Ovary (tissue), 9 donors: ENCODE data around the gene FBXL13. TPM values are rescaled to one million over a fixed set of nuclear protein-coding genes. Genes with fewer than 3 reads are reported as not detected.

Source experiments
- DNase-seq, 5 donors: peaks; one replicate each; pipeline ENCODE4 v3.0.0-alpha.2; 2019 to 2020
- H3K27ac ChIP-seq, 2 donors: fragments of 200-600 bp; one replicate each; pipeline versions ENCODE4 v1.5.1 to v1.8.0; 2019 to 2022
- H3K27me3 ChIP-seq: fragments of 200-600 bp; one replicate; pipeline ENCODE4 v1.8.0; 2022
- H3K36me3 ChIP-seq: fragments of 200-600 bp; sonication (generic); one replicate; pipeline ENCODE4 v1.5.1; 2019
- H3K4me1 ChIP-seq: one replicate; pipeline ENCODE4 v1.8.1; 2013; ENCODE audit warnings: mild to moderate bottlenecking, moderate library complexity; ENCODE audit not compliant: insufficient read depth
- H3K4me3 ChIP-seq: fragments of 200-600 bp; sonication (generic); one replicate; pipeline ENCODE4 v1.5.1; 2017
- H3K9me3 ChIP-seq, 2 donors: fragments of 200-600 bp in 1 of 2; sonication (generic) in 1 of 2; one replicate each; pipeline versions ENCODE4 v1.5.1 to v1.8.1; 2013 to 2019; ENCODE audit warnings: mild to moderate bottlenecking in 1 of 2, moderate library complexity in 1 of 2
- EP300 ChIP-seq: sonication (generic); formaldehyde crosslinking; IDR thresholded peaks from one replicate; pipeline ENCODE4 v1.6.1; 2017; ENCODE audit warnings: antibody characterized with exemption
- POLR2A ChIP-seq: fragments of 450-650 bp; IDR thresholded peaks from one replicate; pipeline ENCODE4 v1.6.1; 2017; ENCODE audit warnings: antibody characterized with exemption, mild to moderate bottlenecking, moderate library complexity
- WGBS, 3 donors: extraction: QIAGEN DNeasy Blood & Tissue Kit in 1 of 3; methylation state at CpG; one replicate each; pipeline versions ENCODE4 v1.1.5 to v1.1.7; 2013 to 2017; 5-methylcytosine and 5-hydroxymethylcytosine counted together
- intact Hi-C, 4 donors: fragments of 100-400 bp; cut with DNase I; formaldehyde crosslinking; loops; one replicate each; pipeline versions ENCODE4 v1.11.0 to v1.15.1; 2022 to 2023
- polyA plus RNA-seq, 2 donors: library from polyadenylated mRNA; stranded (reverse); fragments of 200-250 nt in 1 of 2; fragments of 350-450 nt in 1 of 2; fragmentation: Illumina TruSeq in 1 of 2; extraction: RNeasy Lipid Tissue Mini Kit (QIAGEN cat#74804) in 1 of 2; gene quantifications; one replicate each; pipeline ENCODE4 v1.2.3, GENCODE V29; 2013 to 2014
- total RNA-seq, 7 donors: library from RNA; depleted of rRNA in 2 of 7; stranded (reverse); fragments of >200 nt in 2 of 7; fragmentation: NEBNext Ultra II Directional in 3 of 7; extraction: Animal tissue kit (Norgen Biotek cat#: 25700) in 3 of 7; gene quantifications; one replicate each; pipeline versions ENCODE4 v1.1.0 to v1.2.4, GENCODE V29; 2016 to 2023
- TF ChIP-seq, protein P1 (sequence below), 3 donors: fragments of 450-650 bp in 2 of 3; fragments of 200-600 bp in 1 of 3; IDR thresholded peaks; one replicate each; pipeline versions ENCODE4 v1.5.1 to v1.8.0; 2016 to 2022; ENCODE audit warnings: antibody characterized with exemption in 3 of 3, mild to moderate bottlenecking in 1 of 3
- donor health status: DM: no; HTN: no; CAD: no; lungs with moderate emphysema.
- donor health status: DM: no; HTN: no; CAD: no.
- donor health status: Bipolar disorder and iron deficiency.
- donor health status: DM: yes; HTN: yes; CAD: no.
- donor health status: DM: no; HTN: no; CAD: no.
- donor health status: DM: yes; HTN: yes; CAD: no.

Gene FBXL13
- total and polyA plus RNA-seq, 9 donors: 1.1 to 13.3 (median 6.0) TPM

DNA sequence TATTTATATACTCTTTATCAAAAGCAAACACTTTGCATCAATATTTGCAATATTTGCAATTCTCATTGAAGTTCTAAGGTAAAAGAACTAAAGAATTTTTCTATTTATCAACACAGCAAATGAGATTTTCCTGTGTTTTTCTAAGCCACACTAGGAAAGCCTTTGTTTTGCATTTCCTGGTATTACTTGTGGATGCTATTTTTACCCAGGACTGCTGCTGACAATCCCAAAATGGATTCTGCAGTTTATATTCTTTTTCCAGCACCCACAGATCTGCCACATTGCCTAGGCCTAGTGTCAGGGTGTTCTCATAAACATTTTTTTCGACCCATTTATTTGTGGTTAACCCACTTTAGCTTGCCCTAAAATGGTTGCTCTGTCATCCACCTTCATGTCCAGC lies 135.9 kb downstream of the FBXL13 start:
- no peak for TF ChIP-seq POLR2A
- TF ChIP-seq, protein P1, sequence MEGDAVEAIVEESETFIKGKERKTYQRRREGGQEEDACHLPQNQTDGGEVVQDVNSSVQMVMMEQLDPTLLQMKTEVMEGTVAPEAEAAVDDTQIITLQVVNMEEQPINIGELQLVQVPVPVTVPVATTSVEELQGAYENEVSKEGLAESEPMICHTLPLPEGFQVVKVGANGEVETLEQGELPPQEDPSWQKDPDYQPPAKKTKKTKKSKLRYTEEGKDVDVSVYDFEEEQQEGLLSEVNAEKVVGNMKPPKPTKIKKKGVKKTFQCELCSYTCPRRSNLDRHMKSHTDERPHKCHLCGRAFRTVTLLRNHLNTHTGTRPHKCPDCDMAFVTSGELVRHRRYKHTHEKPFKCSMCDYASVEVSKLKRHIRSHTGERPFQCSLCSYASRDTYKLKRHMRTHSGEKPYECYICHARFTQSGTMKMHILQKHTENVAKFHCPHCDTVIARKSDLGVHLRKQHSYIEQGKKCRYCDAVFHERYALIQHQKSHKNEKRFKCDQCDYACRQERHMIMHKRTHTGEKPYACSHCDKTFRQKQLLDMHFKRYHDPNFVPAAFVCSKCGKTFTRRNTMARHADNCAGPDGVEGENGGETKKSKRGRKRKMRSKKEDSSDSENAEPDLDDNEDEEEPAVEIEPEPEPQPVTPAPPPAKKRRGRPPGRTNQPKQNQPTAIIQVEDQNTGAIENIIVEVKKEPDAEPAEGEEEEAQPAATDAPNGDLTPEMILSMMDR (IDR thresholded peaks at IDR 0.05): no peak
- no peak for TF ChIP-seq EP300
- Histone ChIP-seq H3K27me3 (no peaks in the 10 kb centered on the region), H3K4me3 (no peak overlapping the region), H3K27ac (peak overlapping the region in 1 of 2 donors; percentile 90), H3K36me3 (no peaks in the 10 kb centered on the region), H3K4me1 (peaks cover 18% of the 10 kb centered on the region), H3K9me3 (no peaks in the 10 kb centered on the region)
- no peak for DNase-seq
- 18 to 23% (median 19%) methylated on average over 1 of the region's 1 CpG for WGBS, 3 donors
- intact Hi-C loops: loop anchor here in 1 of 4 donors (10.0 kb wide), 1 partner anchor 56 kb away; no protein-coding TSS in a partner anchor

DNA sequence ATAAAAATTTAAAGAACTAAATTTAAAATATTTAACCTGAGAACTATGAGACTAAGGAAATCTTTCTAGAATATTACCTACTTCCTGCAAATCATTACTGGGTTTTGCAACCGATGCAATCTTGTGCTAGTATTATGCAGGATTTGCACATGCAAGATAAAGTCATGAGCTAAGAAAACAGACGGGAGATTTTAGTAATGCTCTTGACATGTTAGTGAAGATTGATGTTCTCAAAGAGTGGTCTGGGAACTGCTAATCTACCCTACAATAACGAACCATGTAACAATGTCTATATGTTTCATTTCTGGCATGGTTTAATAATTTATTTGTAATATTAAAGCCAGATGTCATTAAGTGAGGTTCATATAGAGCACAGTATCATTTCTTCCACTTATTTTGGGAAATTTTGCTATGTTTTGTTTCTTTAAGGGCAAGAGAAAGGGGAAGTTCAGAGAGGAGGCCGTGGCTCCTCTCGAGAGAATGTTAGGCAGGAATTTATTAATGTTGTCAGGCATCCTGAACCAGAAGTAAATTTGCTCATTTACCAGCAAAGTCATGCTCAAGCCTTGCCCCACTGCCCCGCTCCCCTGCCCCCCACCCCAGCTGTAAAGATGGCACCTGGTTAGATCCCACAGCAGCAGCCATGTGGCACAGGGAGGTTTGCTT lies 139.0 kb downstream of the FBXL13 start:
- H3K9me3 ChIP-seq: no peaks in the 10 kb centered on the region
- no peak for DNase-seq
- peak overlapping the region in 1 of 2 donors; percentile 90 for H3K27ac ChIP-seq
- intact Hi-C loops: loop anchor here in 1 of 4 donors (10.0 kb wide), 1 partner anchor 59 kb away; no protein-coding TSS in a partner anchor
- WGBS, 3 donors: 18 to 32% (median 23%) methylated on average over 6 of the region's 6 CpGs
- no peaks in the 10 kb centered on the region for H3K36me3 ChIP-seq
- TF ChIP-seq, protein P1 (IDR thresholded peaks at IDR 0.05): no peak
- no peak for TF ChIP-seq EP300
- TF ChIP-seq POLR2A: no peak
- H3K4me3 ChIP-seq: peak overlapping the region; percentile 11
- no peaks in the 10 kb centered on the region for H3K27me3 ChIP-seq
- H3K4me1 ChIP-seq: peaks cover 18% of the 10 kb centered on the region

DNA sequence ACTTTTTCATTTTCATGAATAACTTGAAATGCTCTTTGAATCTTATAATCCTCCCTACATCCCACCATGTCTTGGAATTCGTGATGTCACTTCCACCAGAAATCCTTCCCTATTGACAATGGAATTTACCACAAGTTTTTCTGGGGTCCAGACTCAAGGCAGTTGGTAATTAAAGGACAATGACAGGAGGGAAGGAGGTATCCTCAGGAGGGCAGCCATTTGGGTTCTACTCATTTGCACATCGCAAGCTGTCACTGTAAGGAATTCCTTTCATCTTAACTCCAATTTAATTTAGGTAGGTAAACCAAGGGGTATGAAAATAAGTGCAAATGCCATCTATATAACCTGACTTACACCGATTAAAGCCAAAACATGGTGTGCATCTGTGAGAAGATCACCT lies 139.9 kb downstream of the FBXL13 start:
- H3K9me3 ChIP-seq: no peaks in the 10 kb centered on the region
- no peak for TF ChIP-seq EP300
- TF ChIP-seq POLR2A: no peak
- TF ChIP-seq, protein P1 (IDR thresholded peaks at IDR 0.05): no peak
- peak overlapping the region; percentile 19 to 90 for H3K27ac ChIP-seq
- intact Hi-C loops: loop anchor here in 2 of 4 donors (5.0 to 10.0 kb wide), 2 partner anchors 58 to 60 kb away; no protein-coding TSS in a partner anchor
- no peak for DNase-seq
- H3K27me3 ChIP-seq: no peaks in the 10 kb centered on the region
- 57 to 73% (median 61%) methylated on average over 3 of the region's 3 CpGs for WGBS, 3 donors
- H3K36me3 ChIP-seq: no peaks in the 10 kb centered on the region
- peaks cover 19% of the 10 kb centered on the region for H3K4me1 ChIP-seq
- peak overlapping the region; percentile 13 for H3K4me3 ChIP-seq

DNA sequence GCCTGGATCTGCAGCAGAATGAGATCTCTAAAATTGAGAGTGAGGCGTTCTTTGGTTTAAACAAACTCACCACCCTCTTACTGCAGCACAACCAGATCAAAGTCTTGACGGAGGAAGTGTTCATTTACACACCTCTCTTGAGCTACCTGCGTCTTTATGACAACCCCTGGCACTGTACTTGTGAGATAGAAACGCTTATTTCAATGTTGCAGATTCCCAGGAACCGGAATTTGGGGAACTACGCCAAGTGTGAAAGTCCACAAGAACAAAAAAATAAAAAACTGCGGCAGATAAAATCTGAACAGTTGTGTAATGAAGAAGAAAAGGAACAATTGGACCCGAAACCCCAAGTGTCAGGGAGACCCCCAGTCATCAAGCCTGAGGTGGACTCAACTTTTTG lies 140.4 kb downstream of the FBXL13 start:
- 16 to 25% (median 21%) methylated on average over 8 of the region's 8 CpGs for WGBS, 3 donors
- peaks cover 21% of the 10 kb centered on the region for H3K4me1 ChIP-seq
- intact Hi-C loops: loop anchor here in 2 of 4 donors (5.0 to 10.0 kb wide), 2 partner anchors 58 to 61 kb away; no protein-coding TSS in a partner anchor
- TF ChIP-seq EP300 (no peak), POLR2A (no peak)
- TF ChIP-seq, protein P1 (IDR thresholded peaks at IDR 0.05): no peak
- peak in 1 of 5 donors; percentile 35 for DNase-seq
- no peaks in the 10 kb centered on the region for H3K36me3 ChIP-seq
- H3K27me3 ChIP-seq: no peaks in the 10 kb centered on the region
- peak overlapping the region; percentile 10 for H3K4me3 ChIP-seq
- H3K27ac ChIP-seq: peak overlapping the region; percentile 19 to 90
- H3K9me3 ChIP-seq: no peaks in the 10 kb centered on the region
